Neural crest cell (in vitro differentiated cells): ENCODE measurements around the gene MOCOS. TPM values are rescaled to one million over a fixed set of nuclear protein-coding genes. Genes with fewer than 3 reads are reported as not detected.

Source experiments
- DNase-seq: peaks from one replicate; pipeline ENCODE4 v3.0.0; 2021; ENCODE audit warnings: low read depth, mixed read lengths, low spot score
- H3K27ac Mint-ChIP-seq: one replicate; pipeline ENCODE4 v1.8.0; 2021; ENCODE audit warnings: mild to moderate bottlenecking, mixed read lengths; ENCODE audit not compliant: unreplicated experiment
- H3K27me3 Mint-ChIP-seq: 2 replicates; pipeline ENCODE4 v1.8.0; 2021; ENCODE audit warnings: low read depth, mild to moderate bottlenecking, mixed read lengths
- H3K36me3 Mint-ChIP-seq: 2 replicates; pipeline ENCODE4 v1.8.0; 2021; ENCODE audit warnings: low read depth, mild to moderate bottlenecking, mixed read lengths
- H3K4me1 Mint-ChIP-seq: 2 replicates; pipeline ENCODE4 v1.8.0; 2021; ENCODE audit warnings: mixed read lengths
- H3K4me3 Mint-ChIP-seq: one replicate; pipeline ENCODE4 v1.8.0; 2021; ENCODE audit warnings: mild to moderate bottlenecking, mixed read lengths
- H3K9me3 Mint-ChIP-seq: 2 replicates; pipeline ENCODE4 v1.8.0; 2021; ENCODE audit warnings: mixed read lengths
- total RNA-seq: library from RNA; stranded (reverse); gene quantifications from 2 replicates; pipeline ENCODE4 v1.2.1, GENCODE V29; 2021
- TF ChIP-seq, protein P1 (sequence below): fragments of 200-600 bp; sonication (generic); conservative IDR thresholded peaks from 2 replicates; pipeline ENCODE4 v1.5.0; 2021; ENCODE audit warnings: antibody characterized with exemption, mild to moderate bottlenecking

MOCOS gene
- total RNA-seq, 1 donor from 2014 or later = 2.6 TPM

DNA sequence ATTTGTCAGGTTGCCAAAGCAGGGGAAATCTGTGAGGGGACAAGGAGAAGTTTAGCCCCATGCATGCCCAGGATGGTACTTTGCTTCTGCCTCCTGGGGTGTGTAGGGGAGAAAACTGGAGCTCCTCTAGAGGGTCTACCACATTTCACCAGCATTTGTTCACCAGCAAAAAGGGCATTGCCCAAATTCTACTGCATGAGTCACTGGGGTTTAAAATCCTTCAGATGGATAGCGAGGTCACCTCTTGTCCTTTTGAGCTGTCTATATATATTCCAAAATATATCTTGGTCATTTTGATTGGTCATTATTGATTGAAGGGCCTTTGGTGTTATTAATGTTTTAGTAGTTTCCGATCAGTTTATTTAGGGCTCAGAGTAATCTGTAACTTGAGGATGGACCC lies 128.9 kb downstream of the MOCOS start:
- Mint-ChIP-seq H3K4me1 (peaks cover 29% of the 10 kb centered on the region), H3K36me3 (peaks cover 20% of the 10 kb centered on the region), H3K4me3 (no peak overlapping the region), H3K27ac (no peak overlapping the region), H3K27me3 (no peaks in the 10 kb centered on the region), H3K9me3 (peaks cover 15% of the 10 kb centered on the region)
- TF ChIP-seq, protein P1, sequence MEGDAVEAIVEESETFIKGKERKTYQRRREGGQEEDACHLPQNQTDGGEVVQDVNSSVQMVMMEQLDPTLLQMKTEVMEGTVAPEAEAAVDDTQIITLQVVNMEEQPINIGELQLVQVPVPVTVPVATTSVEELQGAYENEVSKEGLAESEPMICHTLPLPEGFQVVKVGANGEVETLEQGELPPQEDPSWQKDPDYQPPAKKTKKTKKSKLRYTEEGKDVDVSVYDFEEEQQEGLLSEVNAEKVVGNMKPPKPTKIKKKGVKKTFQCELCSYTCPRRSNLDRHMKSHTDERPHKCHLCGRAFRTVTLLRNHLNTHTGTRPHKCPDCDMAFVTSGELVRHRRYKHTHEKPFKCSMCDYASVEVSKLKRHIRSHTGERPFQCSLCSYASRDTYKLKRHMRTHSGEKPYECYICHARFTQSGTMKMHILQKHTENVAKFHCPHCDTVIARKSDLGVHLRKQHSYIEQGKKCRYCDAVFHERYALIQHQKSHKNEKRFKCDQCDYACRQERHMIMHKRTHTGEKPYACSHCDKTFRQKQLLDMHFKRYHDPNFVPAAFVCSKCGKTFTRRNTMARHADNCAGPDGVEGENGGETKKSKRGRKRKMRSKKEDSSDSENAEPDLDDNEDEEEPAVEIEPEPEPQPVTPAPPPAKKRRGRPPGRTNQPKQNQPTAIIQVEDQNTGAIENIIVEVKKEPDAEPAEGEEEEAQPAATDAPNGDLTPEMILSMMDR = no peak
- DNase-seq = no peak

Other genes starting within 250 kb of the MOCOS start
- gene RPRD1A, start 119.9 kb upstream of the MOCOS start, total RNA-seq = 76.2 and 76.3 TPM in 2 replicates
- 101 TPM in 2 replicates for gene SLC39A6, start 58.2 kb upstream of the MOCOS start, total RNA-seq
- 80.4 and 94.1 TPM in 2 replicates for gene ELP2, start 57.6 kb upstream of the MOCOS start, total RNA-seq
- 28.6 and 29.0 TPM in 2 replicates for gene FHOD3, start 110.2 kb downstream of the MOCOS start, total RNA-seq